GM19438 (cell line): Measurements from ENCODE around the gene GPR37L1.

Source experiments
- ATAC-seq: cut with Tn5 transposase; IDR thresholded peaks from one replicate; pipeline ENCODE4 v1.9.1; 2021; ENCODE audit warnings: low read depth; ENCODE audit not compliant: unreplicated experiment

GPR37L1 gene

DNA sequence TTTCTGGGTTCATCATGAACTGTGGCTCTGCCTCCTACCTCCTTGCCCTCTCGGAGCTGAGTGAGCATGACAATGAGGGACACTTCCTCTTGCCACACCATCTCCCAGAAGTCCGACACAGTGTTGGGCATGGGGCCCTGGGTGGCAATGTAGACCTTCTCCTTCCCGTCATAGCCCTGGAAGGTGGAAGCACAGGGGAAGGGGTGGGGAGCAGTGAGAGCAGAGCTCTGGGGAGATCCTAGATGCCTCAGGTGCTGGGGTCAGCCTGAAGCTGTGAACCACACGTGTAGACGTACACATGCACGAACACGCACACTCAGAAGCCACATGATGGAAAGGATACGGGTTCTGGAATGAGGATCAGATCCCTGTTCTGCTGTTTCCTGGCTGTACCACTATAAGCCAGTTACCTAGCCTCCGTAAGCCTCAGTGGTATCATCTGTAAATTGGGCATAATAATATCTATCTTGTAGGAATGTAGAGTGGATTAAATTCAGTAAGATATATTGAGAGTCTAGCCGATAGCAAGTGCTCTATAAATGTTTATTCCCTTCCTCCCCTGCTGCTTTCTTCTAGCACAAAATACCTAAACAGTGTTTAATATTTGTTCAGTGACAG lies 31.5 kb downstream of the GPR37L1 start:
- no peak for ATAC-seq

DNA sequence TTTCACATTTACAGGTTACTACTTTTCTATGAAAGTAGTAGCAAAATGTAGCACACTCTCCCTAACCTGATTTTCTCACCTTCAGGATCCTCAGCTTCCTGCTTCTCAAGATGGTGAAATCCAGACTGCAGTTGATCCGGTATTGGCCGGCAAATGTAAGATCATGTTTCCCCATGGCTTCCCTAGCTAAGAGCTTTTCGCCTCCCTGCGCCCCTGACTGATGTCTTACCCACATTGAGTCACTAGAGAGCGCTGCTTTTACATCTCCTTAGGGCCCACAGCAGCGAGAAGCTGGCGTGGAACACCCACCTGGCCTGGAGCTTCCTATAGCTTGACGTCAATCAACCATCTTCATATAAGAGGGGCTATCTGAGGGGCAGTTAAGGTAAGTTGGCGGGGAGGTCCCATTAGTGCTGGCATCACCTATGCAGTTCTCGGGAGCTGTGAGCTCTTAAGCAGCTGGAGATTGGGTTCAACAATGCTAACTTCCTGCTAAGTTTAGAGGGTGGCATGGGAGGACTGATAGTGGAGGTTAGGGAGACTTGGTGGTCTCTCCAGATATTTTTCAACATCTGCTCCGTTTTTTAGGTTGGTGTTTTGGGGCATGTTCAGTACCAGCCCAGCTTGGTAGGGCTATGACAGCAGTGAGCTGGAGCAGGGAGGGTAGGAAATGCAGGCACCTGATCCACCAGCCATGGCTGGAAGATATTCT lies 32.2 kb downstream of the GPR37L1 start:
- no peak for ATAC-seq

DNA sequence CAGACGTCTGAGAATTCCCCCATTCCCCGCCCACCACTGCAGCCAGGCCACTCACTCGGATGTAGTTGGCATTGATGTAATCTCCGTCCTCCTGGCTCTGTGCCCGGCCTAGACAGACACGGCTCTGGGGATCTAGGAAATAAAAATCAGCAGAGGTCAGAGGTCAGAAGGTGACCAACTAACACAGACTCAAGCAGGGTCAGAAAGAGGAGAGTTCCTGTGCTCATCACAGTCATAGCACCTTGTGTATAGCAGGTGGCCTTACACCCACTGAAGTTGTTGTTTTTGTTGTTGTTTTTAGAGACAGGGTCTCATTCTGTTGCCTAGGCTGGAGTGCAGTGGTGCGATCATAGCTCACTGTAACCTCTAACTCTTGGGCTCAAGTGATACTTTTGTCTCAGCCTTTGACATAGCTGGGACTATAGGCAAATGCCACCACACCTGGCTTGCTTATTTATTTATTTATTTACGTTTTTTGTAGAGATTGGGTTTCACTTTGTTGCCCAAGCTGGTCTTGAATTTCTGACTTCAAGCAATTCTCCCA lies 32.8 kb downstream of the GPR37L1 start:
- no peak for ATAC-seq

DNA sequence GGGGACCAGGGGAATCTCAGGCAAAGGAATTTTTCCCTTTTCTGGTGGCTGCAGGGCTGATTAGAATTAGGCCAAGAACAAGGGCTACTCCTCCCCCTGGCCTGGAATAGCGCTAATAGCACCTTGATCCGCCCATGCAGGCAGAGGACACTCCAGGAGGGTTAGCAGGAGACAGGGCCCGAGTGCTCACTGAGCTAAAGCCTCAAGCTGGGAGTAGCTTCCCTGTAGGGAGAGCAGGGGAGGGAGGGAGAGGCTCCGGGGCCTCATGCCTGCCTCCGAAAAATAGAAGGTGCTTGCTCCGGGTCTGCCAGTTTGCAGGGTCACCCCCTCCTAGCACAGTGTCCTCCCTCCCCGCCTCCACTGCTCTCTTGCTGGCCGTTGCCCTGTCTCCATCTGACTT lies 33.9 kb downstream of the GPR37L1 start:
- no peak for ATAC-seq

DNA sequence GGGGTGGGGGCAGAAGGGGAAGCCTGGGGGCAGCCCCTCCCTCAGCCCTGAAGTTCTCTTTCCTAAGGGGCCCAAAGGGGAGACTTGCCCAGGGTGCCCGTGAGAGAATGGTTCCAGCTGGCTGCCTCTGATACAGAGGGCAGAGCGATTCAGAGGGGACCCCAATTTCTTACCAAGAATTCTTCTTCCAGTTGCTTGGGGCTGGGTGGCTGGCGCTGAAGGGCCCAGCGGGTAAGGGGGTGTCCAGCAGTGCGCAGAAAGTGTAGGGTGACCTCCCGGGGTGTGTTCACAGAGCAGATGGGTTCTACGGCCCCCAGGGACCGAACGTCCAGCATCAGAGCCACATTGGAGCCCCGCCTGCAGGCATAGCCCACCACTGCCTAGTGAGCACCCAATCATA lies 35.2 kb downstream of the GPR37L1 start:
- no peak for ATAC-seq

DNA sequence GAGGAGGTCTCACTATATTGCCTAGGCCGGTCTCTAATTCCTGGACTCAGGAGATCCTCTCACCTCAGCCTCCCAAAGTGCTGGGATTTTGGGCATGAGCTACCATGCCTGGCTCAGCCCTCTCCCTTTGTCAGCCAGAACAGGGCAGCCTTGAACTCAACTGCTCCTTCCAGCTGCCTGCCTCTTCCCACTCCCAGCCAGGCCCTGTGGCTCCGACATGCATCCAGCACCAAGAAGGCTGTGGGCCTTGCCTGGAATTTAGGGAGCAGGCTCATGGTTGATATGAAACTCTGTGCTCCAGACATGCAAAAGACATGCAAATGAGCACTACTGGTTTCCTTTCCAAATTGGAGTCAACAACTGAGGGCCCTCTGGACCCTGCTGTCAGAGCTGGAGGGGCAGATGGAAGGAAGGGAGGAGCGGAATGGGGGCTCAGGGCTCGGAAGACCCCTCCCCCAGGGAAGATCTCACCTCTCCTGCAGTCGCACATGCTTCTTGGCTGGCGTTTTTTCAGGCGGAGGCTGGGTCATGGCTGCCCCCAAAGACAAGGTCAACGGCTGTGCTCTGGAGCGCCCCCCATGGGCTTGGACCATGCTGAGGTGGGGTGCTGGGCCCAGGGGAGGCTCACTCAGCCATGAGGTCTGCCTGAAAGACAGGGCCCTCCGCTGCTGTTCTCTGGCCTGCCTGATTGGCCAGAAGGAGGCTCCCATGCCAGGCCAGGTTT lies 36.3 kb downstream of the GPR37L1 start:
- no peak for ATAC-seq

DNA sequence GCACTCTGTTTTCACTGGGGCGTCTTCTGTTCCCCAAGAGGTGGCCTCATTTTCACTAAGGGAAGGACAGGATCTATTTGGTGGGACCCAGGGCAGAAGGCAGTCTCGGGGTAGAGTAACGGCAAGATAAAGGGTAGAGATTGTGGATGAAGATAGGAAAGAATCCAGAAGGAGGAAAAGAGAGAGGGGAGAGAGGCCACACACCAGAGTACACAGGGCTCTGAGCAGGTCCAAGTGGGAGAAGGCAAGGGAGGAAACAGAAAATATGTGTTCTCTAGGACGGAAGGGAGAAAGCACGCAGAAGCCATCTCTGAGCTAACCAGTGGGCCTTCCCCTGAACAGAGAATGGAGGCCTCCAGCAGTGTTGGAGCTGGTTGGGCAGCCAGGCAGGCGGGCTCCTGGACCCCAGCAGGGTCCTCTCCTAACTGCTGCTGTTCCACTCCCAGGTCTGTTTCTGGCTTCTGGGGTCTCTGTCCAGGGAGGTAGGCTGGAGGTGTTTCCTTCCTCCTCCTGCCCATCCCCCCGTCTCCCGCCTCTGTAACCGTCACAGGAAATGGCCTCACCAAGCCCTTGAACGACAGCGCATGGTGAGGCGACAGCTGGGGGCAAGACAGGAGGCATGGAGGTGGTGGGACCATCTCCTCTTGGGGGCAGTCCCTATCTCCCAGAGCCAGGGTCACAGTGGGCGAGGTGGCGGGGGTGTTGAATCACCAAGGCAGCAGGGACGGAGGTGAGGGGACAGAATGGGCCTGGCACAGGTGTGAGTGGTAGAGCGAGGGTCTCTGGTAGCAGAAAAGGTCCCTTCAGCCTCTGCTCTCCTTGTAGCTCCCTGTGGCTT lies 37.0 kb downstream of the GPR37L1 start:
- no peak for ATAC-seq

DNA sequence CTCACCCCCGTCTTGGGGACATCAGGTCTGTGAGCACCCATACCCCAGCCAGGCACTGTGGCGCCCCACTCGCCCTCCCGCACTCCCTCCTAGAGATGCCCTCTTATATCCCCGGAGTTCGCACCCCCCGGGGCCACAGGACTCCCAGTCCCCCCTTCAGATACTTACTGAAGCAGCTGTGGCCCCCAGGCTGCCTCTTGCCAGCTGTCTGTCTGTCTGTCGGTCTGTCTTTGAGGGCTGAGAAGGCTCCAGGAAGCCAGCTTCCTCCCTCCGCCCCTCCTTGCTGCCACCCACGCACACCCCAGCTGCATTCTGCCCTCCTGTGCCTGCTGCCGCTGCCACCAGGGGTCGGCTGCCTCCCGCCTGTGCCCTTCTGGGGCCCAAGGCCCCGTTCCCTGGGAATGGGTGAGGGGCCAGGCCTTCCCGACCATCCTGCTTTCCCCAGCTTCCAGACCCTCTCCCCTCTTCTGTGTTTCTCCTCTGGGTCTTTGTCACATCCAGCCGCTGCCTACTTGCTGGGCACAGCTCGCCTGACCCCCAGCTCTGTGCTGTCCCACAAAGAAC lies 37.7 kb downstream of the GPR37L1 start, which contains the start of gene PTPN7:
Gene PTPN7, minus strand, starts transcription at position 226 of the 564 bp plus-strand sequence. CDS start 1,200 bp downstream, outside the sequence.
- peak; percentile 36 for ATAC-seq

DNA sequence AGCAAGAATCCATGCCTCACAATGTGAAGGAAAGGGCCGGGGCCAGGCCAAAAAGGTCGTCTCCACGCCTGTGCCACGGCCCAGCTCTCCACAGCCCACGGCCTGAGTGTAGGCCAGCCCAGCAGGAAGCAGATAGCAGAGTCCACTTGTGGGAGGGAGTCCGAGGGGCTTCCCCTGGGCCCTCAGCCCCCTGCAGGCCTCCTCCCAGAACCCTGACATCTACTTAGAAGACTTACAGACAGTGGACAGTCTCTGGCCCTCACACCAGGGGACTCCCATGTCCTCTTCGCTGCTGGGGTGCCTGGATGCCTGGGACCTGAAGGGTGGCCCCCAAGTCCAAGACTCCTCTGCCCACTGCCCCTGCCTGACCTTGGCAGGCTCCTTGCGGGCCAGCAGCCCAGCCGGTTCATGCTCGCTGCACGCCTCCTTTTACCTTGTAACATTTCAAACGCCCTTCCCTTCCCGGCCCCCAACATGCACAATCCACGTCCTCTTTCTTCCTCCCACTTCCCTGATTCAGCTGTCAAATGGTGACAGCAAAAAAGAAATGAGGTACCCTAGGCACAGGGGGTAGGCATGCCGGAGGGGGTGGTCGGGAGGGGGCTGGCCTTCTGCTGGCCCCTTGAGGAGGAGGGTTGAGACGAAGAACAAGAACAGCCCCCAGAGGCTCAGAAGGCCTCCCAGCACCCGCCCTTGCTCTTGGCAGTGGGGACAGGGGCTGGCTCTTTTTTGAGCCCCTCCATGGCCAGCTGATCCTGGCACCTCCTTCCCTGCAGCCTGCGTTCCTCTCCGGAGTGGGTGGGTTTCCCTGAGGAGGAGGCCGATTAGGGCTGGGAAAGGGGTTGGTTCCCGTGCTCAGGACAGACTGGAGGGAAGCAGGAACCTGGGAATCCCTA lies 38.7 kb downstream of the GPR37L1 start:
- no peak for ATAC-seq

DNA sequence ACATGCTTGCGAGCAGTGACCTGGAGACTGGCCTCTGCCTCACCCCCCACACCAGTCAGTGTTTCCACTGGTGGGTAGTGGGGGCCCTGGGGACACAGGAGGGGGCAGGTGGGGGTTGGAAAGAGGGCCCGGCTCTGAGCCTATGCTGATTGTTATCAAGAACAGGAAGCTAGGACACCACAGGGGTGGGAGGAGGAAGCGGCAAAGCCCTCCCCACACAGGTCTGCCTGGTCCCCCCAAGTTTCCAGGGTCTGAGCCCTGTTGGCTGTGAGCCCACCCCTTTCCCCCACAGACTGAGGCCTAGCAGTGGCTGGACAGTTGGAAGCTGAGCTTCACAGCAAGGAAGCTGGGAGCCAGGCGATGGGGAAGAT lies 39.3 kb downstream of the GPR37L1 start:
- ATAC-seq: no peak

DNA sequence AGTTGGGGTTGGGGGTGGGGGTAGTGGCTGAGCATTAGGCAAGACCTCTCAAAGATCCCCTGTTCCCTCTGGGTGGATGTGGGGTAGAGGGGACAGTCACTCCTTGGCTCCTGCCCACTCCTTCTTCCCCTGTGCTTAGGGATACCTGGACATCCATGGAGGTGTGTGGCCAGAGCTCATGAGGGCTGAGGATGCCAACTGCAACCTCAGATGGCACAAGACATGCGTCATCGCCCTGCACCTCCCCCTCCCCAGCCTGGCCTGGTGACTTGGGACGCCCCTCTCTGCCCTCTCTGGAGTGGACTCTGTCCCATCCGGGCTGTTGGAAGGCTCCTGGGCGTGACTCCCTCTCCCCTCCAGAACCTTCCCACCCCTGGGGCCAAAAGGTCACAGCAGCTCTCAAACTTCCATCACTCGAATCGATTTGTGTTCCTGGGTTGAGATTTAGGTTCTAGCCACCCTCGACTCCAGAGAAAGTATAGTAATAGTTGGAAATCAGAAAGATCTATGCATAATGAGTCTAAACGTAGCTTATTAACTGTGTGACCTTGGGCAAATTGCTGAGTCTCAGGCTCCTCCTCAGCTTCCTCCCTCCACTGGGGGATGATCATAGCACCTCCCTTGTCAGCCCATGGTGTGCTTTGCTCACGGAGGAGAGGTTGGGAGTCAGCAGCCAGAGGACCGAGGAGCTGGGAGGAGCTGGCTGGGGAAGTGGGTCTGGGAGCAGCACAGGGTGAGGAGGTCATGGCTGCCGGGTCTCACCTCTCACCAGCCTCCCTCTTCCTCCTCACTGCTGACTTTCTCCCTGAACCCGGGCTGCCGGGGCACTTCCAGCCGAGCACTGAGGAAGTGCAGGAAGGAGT lies 39.9 kb downstream of the GPR37L1 start:
- no peak for ATAC-seq

DNA sequence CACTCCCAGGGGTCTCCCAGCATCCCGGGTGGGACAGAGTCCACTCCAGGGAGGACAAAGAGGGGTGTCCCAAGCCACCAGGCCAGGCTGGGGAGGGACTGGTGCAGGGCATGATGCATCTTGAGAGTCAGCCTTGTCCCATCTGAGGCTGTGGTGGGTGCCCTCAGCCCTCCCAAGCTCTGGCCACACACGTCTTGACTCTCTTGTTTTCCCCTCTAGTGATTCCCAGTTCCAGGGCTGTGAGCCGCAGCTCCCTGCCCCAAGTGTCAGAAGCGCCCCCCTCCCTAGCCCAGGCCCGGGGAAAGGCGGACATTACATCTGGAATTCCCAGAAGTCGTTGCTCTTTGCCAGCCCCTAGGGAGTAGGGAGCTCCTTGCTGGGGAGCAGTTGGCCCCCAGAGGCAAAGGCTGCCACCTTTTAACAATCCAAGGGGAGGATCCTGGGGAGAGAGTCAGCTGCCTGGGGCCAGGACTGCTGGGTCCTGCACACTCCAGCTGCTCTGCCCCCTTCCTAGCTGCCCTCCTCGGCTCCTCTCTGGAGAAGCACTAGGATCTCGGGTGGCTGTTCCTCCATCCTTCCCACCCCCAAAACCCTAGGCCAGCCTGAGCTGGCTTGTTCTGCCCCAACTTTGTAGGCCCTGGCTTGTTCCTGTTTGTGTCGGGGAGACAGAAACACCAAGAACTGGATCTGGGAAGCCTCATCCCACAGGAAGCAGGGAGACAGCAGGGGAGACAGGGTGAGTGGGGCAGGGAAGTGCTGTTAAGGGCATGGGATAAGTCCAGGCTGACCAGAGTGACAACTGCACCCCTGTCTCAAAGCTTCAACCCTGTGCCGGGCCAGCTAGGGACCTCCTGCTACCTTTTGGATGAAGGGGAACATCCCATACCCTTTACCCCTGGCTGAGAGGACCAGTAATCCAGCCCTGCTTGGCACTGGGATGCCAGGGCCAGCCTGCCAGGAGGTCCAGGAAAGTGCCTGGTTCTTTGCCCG lies 40.9 kb downstream of the GPR37L1 start:
- no peak for ATAC-seq

DNA sequence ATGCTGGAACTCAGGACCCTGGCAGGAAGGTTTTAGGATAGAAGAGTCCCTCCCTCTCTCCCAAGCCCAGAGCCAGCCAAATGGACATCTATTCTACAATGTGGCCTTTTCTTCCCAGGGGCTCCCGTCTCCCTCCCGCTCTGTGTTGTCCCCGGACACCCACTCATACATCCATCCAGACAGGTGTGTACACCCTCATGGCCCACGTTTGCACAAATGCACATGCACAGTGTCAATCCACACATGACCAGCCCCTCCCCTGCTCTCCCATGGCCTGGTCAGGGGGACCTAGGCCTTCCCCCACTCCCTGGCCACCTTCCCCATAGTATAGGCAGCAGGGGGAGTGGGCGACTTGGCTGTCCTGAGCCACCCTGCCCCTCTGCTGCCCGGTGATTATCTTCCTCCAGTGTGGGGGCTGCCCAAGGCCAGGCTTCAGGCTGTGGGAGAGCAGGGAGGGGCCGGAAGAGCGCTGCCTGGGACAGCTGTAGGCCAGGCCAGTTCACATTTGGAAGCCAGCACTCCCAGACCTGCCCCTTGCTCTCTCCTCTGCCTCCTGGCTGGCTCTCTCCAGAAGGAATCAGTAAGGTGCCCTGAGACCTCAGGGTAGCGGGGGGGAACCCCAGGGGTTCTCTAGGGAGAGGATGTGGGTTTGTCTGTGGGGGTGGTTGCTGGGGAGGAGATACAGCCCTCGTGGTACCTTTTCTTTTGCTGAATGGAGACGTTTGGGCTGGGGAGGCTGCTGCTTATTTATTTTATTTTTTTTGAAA lies 41.7 kb downstream of the GPR37L1 start:
- peak; percentile 52 for ATAC-seq

DNA sequence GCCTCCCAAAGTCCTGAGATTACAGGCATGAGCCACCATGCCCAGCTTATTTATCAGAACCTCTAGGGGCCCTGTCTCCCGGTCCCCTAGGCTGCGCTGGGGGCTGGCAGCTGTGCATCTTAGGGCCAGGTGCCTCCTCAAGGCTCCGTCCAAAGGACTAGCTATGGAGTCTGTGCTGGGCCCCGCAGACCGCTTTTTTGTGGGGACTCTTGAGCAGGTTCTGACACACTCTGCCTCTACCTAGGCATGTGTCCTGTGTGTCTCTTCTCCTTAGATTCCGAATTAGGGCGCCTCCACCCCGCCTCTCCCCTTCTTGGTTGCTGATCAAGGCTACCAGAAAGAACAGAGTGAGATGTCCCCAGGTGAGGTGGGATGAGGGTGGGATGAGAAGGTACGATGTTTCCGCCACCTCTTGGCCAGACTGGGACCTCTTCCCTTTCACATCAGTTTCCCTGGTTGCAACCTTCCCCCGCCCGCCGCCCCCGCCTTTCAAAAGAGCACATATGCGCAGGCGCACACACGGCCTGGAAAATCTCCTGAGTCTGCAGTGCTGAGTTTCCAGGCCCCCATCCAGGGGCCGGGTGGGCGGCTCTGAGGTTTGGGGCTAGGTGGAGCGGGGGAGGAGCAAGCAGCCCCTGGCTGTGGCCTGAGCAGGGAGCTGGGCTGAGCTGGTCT lies 42.7 kb downstream of the GPR37L1 start:
- ATAC-seq: no peak

DNA sequence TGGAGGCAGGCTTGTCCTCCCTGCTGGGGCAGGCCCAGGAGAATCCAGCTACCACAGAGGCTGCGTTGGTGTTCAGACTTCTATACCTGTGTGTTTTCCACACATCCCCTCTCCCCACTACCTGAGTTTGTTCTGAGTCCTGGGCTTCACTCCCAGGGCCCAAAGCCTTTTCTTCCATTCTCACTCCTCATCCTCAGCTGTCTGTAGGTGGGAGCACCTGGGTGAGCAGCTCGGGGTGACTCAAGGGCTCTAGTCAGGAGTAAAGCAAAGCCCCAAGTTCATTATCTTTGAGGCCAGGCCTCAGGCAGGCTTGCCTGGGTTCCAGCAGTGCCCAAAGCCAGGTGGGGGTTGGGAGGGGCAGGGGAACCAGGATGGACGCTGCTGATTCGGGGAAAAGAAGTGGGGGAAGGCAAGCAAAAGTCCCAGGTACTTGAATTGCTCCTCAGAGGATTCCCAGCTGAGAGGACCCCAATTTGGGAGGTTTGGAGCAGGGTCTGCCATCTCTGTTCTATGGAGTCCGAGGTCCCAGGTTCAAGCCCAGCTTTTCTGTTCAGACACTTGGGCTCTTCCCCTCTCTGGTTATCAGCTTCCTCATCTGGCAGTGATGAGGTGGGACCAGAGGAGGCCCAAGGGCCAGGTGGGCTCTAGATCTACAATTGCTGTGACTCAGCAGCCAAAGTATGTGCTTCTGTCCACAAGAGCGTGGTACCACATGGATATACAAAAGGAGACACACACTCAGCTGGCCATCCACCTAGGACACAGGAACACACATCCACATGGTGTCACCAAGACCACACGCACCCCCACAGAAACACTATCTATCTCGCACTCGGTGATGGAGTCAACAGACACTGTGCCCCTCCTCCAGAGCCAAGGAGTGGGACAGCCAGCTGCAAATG lies 43.5 kb downstream of the GPR37L1 start:
- ATAC-seq: no peak
